Muscle layer of colon (tissue), 2 donors: ENCODE data around the gene BZW1.
"Not testable (repeated sequence)": the region's sequence is repeated elsewhere in the genome, so short reads cannot be mapped to it uniquely, and the experiment has no call there.

Source experiments
- H3K27ac ChIP-seq: one replicate; pipeline ENCODE4 v1.7.0; 2013; ENCODE audit warnings: low read depth, mild to moderate bottlenecking, low read length, moderate library complexity
- H3K27me3 ChIP-seq, 2 donors: one replicate each; pipeline ENCODE4 v1.7.0; 2013; ENCODE audit warnings: low read length in 2 of 2, mild to moderate bottlenecking in 2 of 2; ENCODE audit not compliant: insufficient read depth in 2 of 2, control insufficient read depth in 1 of 2
- H3K36me3 ChIP-seq: one replicate; pipeline ENCODE4 v1.7.0; 2013; ENCODE audit warnings: mild to moderate bottlenecking, low read length; ENCODE audit not compliant: insufficient read depth
- H3K4me1 ChIP-seq: one replicate; pipeline ENCODE4 v1.7.0; 2013; ENCODE audit warnings: mild to moderate bottlenecking, low read length; ENCODE audit not compliant: insufficient read depth
- H3K4me3 ChIP-seq, 2 donors: one replicate each; pipeline ENCODE4 v1.7.0; 2013; ENCODE audit warnings: low read length in 2 of 2, low read depth in 1 of 2, mild to moderate bottlenecking in 1 of 2, moderate library complexity in 1 of 2
- H3K9ac ChIP-seq: one replicate; pipeline ENCODE4 v1.7.0; 2013; ENCODE audit warnings: low read length
- H3K9me3 ChIP-seq: one replicate; pipeline ENCODE4 v1.7.0; 2013; ENCODE audit warnings: mild to moderate bottlenecking, low read length
- donor health status: abdominal sarcoma.
- donor health status: Adenocarcinoma of cecum.

Gene BZW1

GRCh38 chr2:200814917-200815316 lies 3.2 kb downstream of the BZW1 start:
- Histone ChIP-seq H3K4me3 (no peak overlapping the region), H3K36me3 (peaks cover 55% of the 10 kb centered on the region), H3K27me3 (no peaks in the 10 kb centered on the region), H3K9ac (no peak overlapping the region), H3K4me1 (peaks cover 37% of the 10 kb centered on the region), H3K27ac (no peak overlapping the region), H3K9me3 (no peaks in the 10 kb centered on the region)

GRCh38 chr2:200818732-200819131 lies 7.0 kb downstream of the BZW1 start:
- not testable (repeated sequence) for H3K9ac ChIP-seq, H3K27ac ChIP-seq, H3K27me3 ChIP-seq, H3K4me3 ChIP-seq, H3K9me3 ChIP-seq
- H3K36me3 ChIP-seq: peaks cover 73% of the 10 kb centered on the region
- peaks cover 13% of the 10 kb centered on the region for H3K4me1 ChIP-seq

- Histone ChIP-seq H3K9me3 (no peaks in the 10 kb centered on the region), H3K27me3 (no peaks in the 10 kb centered on the region), H3K4me1 (no peaks in the 10 kb centered on the region), H3K4me3 (no peak overlapping the region), H3K9ac (no peak overlapping the region), H3K27ac (no peak overlapping the region), H3K36me3 (peaks cover 55% of the 10 kb centered on the region)
These were observed 9.0 kb downstream of the BZW1 start for GRCh38 chr2:200820573-200821234.

- Histone ChIP-seq H3K27me3 (no peaks in the 10 kb centered on the region), H3K36me3 (peaks cover 49% of the 10 kb centered on the region), H3K9ac (no peak overlapping the region)
These were observed 10.1 kb downstream of the BZW1 start for GRCh38 chr2:200821686-200822245.

GRCh38 chr2:200828104-200828503 lies 16.4 kb downstream of the BZW1 start:
- Histone ChIP-seq H3K27me3 (no peaks in the 10 kb centered on the region), H3K4me3 (no peak overlapping the region)

More at GRCh38 chr2:200821686-200822245, 10.1 kb downstream of the BZW1 start:
- Histone ChIP-seq H3K4me1 (no peaks in the 10 kb centered on the region), H3K27ac (no peak overlapping the region), H3K9me3 (no peaks in the 10 kb centered on the region), H3K4me3 (no peak overlapping the region)

GRCh38 chr2:200828572-200829257 lies 17.0 kb downstream of the BZW1 start:
- Histone ChIP-seq H3K36me3 (no peaks in the 10 kb centered on the region), H3K27ac (no peak overlapping the region), H3K9ac (no peak overlapping the region), H3K4me3 (no peak overlapping the region), H3K27me3 (no peaks in the 10 kb centered on the region), H3K4me1 (no peaks in the 10 kb centered on the region), H3K9me3 (no peaks in the 10 kb centered on the region)

More at GRCh38 chr2:200828104-200828503, 16.4 kb downstream of the BZW1 start:
- Histone ChIP-seq H3K36me3 (no peaks in the 10 kb centered on the region), H3K9ac (no peak overlapping the region), H3K27ac (no peak overlapping the region), H3K9me3 (no peaks in the 10 kb centered on the region), H3K4me1 (no peaks in the 10 kb centered on the region)

GRCh38 chr2:200829258-200829655 lies 17.5 kb downstream of the BZW1 start:
- Histone ChIP-seq H3K27me3 (no peaks in the 10 kb centered on the region), H3K36me3 (no peaks in the 10 kb centered on the region), H3K9me3 (no peaks in the 10 kb centered on the region), H3K4me3 (no peak overlapping the region), H3K9ac (no peak overlapping the region), H3K4me1 (no peaks in the 10 kb centered on the region), H3K27ac (no peak overlapping the region)

- Histone ChIP-seq H3K9ac (no peak overlapping the region), H3K27ac (no peak overlapping the region), H3K9me3 (no peaks in the 10 kb centered on the region), H3K4me3 (no peak overlapping the region), H3K4me1 (no peaks in the 10 kb centered on the region), H3K36me3 (no peaks in the 10 kb centered on the region), H3K27me3 (no peaks in the 10 kb centered on the region)
These were observed 23.0 kb downstream of the BZW1 start for GRCh38 chr2:200834701-200835100.

GRCh38 chr2:200839513-200839912 lies 27.8 kb downstream of the BZW1 start:
- no peak overlapping the region for H3K27ac ChIP-seq
- H3K9me3 ChIP-seq: no peaks in the 10 kb centered on the region
- H3K9ac ChIP-seq: no peak overlapping the region
- no peaks in the 10 kb centered on the region for H3K36me3 ChIP-seq
- no peaks in the 10 kb centered on the region for H3K27me3 ChIP-seq
- H3K4me1 ChIP-seq: no peaks in the 10 kb centered on the region
- no peak overlapping the region for H3K4me3 ChIP-seq

- Histone ChIP-seq H3K36me3 (no peaks in the 10 kb centered on the region), H3K27me3 (no peaks in the 10 kb centered on the region), H3K9me3 (no peaks in the 10 kb centered on the region), H3K27ac (no peak overlapping the region), H3K9ac (no peak overlapping the region), H3K4me3 (no peak overlapping the region), H3K4me1 (no peaks in the 10 kb centered on the region)
These were observed 32.6 kb downstream of the BZW1 start for GRCh38 chr2:200843993-200844948.

GRCh38 chr2:200845194-200845593 lies 33.5 kb downstream of the BZW1 start:
- Histone ChIP-seq H3K4me1 (no peaks in the 10 kb centered on the region), H3K36me3 (peaks cover under 1% of the 10 kb centered on the region), H3K27ac (no peak overlapping the region), H3K4me3 (no peak overlapping the region), H3K27me3 (no peaks in the 10 kb centered on the region), H3K9me3 (no peaks in the 10 kb centered on the region), H3K9ac (no peak overlapping the region)
